K562 (cell line): ENCODE results near the gene CDYL. TPM values are rescaled to one million over a fixed set of nuclear protein-coding genes. Genes with fewer than 3 reads are reported as not detected.

Source experiments
- ATAC-seq: fragments of 200-7000 bp; cut with Tn5 transposase; 3 replicates; pipeline ENCODE4 v1.9.1; 2020; ENCODE audit warnings: moderate library complexity
- BruUV-seq: library from RNA; stranded (reverse); fragments of 400-500 nt; replicated peaks from 2 replicates; lab custom pipeline; 2021; lab: Mats Ljungman, UMichigan
- CTCF ChIA-PET: fragments of 300-600 bp; formaldehyde crosslinking; extraction: SDS; loops from one replicate; lab custom pipeline; 2021; ENCODE audit warnings: low intra/inter-chr PET ratio; lab: Yijun Ruan, JAX
- POLR2A ChIA-PET: fragments of 300-600, 350-650 bp; sonication (Branson Sonifier 250); formaldehyde crosslinking; extraction: SDS; loops from one replicate; lab custom pipeline; 2021; ENCODE audit warnings: antibody characterized with exemption, inconsistent platforms; lab: Yijun Ruan, JAX
- DNase-seq, 4 experiments: peaks; one replicate each; pipeline versions ENCODE4 v3.0.0 to v3.0.0-alpha.2; 2011 to 2018; ENCODE audit warnings: low spot score in 3 of 4, mixed read lengths in 3 of 4; ENCODE audit errors: extremely low read depth in 1 of 4
- FAIRE-seq: peaks from 2 replicates; lab custom pipeline; 2011; peaks lifted over from hg19 to GRCh38; lab: Jason Lieb, UNC
- H2AFZ ChIP-seq: 2 replicates; pipeline ENCODE4 v1.6.0; 2011; ENCODE audit warnings: low read depth, low read length, control low read depth, inconsistent platforms
- H3K27ac ChIP-seq: fragments of 200-600 bp; 3 replicates; pipeline ENCODE4 v1.8.0; 2011; ENCODE audit warnings: low read depth, mild to moderate bottlenecking, control low read depth, inconsistent platforms, low read length, moderate library complexity, mixed read lengths; ENCODE audit errors: extremely low read depth
- H3K27me3 ChIP-seq, 2 experiments: fragments of 300-600 bp in 1 of 2; 2 replicates in 1 of 2; 3 replicates in 1 of 2; pipeline versions ENCODE4 v1.6.0 to v1.8.0; 2011; ENCODE audit warnings: inconsistent platforms in 2 of 2, low read length in 2 of 2, mild to moderate bottlenecking in 1 of 2, mixed read lengths in 1 of 2, moderate library complexity in 1 of 2; ENCODE audit not compliant: control insufficient read depth in 2 of 2, insufficient read depth in 2 of 2
- H3K36me3 ChIP-seq: fragments of 300-600 bp; 3 replicates; pipeline ENCODE4 v1.8.0; 2011; ENCODE audit warnings: mild to moderate bottlenecking, low read length, inconsistent platforms; ENCODE audit not compliant: control insufficient read depth, insufficient read depth
- H3K4me1 ChIP-seq, 2 experiments: fragments of 200-600 bp in 1 of 2; replicated peaks in 1 of 2; 2 replicates in 1 of 2; 3 replicates in 1 of 2; pipeline versions ENCODE4 v1.5.1 to v1.8.0; 2011; ENCODE audit warnings: inconsistent platforms in 2 of 2, low read length in 2 of 2, mild to moderate bottlenecking in 1 of 2, mixed read lengths in 1 of 2, moderate library complexity in 1 of 2; ENCODE audit not compliant: control insufficient read depth in 2 of 2, insufficient read depth in 2 of 2
- H3K4me2 ChIP-seq: 2 replicates; pipeline ENCODE4 v1.6.1; 2011; ENCODE audit warnings: low read length, control low read depth, inconsistent platforms, mixed read lengths; ENCODE audit not compliant: insufficient read depth
- H3K4me3 ChIP-seq: fragments of 200-600 bp; sonication (generic), shearing (Covaris generic); 2 replicates; pipeline ENCODE4 v1.5.1; 2016; ENCODE audit warnings: control low read depth, inconsistent platforms
- H3K79me2 ChIP-seq: fragments of 200-600 bp; 3 replicates; pipeline ENCODE4 v1.8.0; 2011; ENCODE audit warnings: low read length, inconsistent platforms; ENCODE audit not compliant: control insufficient read depth, insufficient read depth
- H3K9ac ChIP-seq, 2 experiments: 2 replicates each; pipeline versions ENCODE4 v1.6.0 to v1.6.1; 2011; ENCODE audit warnings: low read depth in 2 of 2, low read length in 2 of 2, control low read depth in 1 of 2, inconsistent platforms in 1 of 2, mild to moderate bottlenecking in 1 of 2, mixed read lengths in 1 of 2; ENCODE audit not compliant: insufficient read depth in 1 of 2
- H3K9me1 ChIP-seq: one replicate; pipeline ENCODE4 v1.6.0; 2011; ENCODE audit warnings: inconsistent platforms, mild to moderate bottlenecking, low read length, moderate library complexity; ENCODE audit not compliant: control insufficient read depth, insufficient read depth
- H3K9me3 ChIP-seq: replicated peaks from 2 replicates; pipeline ENCODE4 v1.5.1; 2011; ENCODE audit warnings: low read depth, low read length, inconsistent platforms; ENCODE audit not compliant: control insufficient read depth, insufficient read depth
- H4K20me1 ChIP-seq: replicated peaks from 2 replicates; pipeline ENCODE4 v1.6.1; 2011; ENCODE audit warnings: low read length, inconsistent platforms, mixed read lengths; ENCODE audit not compliant: control insufficient read depth, insufficient read depth
- ADNP ChIP-seq: fragments of 200-800 bp; sonication (Bioruptor generic); IDR thresholded peaks from 2 replicates; pipeline ENCODE4 v1.6.1; 2016; ENCODE audit warnings: missing genetic modification characterization, missing compliant biosample characterization
- ATF1 ChIP-seq, 2 experiments: fragments of 450-650 bp in 1 of 2; IDR thresholded peaks; 2 replicates each; pipeline ENCODE4 v1.6.1; 2016; ENCODE audit warnings: missing compliant biosample characterization in 1 of 2, missing genetic modification characterization in 1 of 2
- BRD4 ChIP-seq: fragments of 200-600 bp; sonication (generic); IDR thresholded peaks from 2 replicates; pipeline ENCODE4 v1.6.1; 2017; ENCODE audit warnings: inconsistent platforms
- DLX4 ChIP-seq: fragments of 250-450 bp; sonication (Bioruptor Pico); IDR thresholded peaks from 2 replicates; pipeline ENCODE4 v1.6.1; 2021; ENCODE audit warnings: mild to moderate bottlenecking
- DPF2 ChIP-seq: fragments of 450-650 bp; IDR thresholded peaks from 2 replicates; pipeline ENCODE4 v1.6.1; 2016
- KDM1A ChIP-seq, 2 experiments: fragments of 450-650 bp; IDR thresholded peaks; 2 replicates each; pipeline ENCODE4 v1.6.1; 2016; ENCODE audit warnings: mild to moderate bottlenecking in 2 of 2
- NCOR1 ChIP-seq: fragments of 450-650 bp; IDR thresholded peaks from 2 replicates; pipeline ENCODE4 v1.6.1; 2016; ENCODE audit warnings: mild to moderate bottlenecking, moderate library complexity
- POLR2AphosphoS5 ChIP-seq: IDR thresholded peaks from 2 replicates; pipeline ENCODE4 v1.6.1; 2011; ENCODE audit warnings: mild to moderate bottlenecking, low read depth, low read length, moderate library complexity; ENCODE audit not compliant: control insufficient read depth, insufficient read depth
- POLR2H ChIP-seq: IDR thresholded peaks from 2 replicates; pipeline ENCODE4 v1.6.1; 2016; ENCODE audit warnings: missing genetic modification characterization, low read depth, mild to moderate bottlenecking, control low read depth, missing compliant biosample characterization, moderate library complexity
- SMAD1 ChIP-seq: fragments of 150-350 bp; IDR thresholded peaks from 2 replicates; pipeline ENCODE4 v1.6.1; 2014; ENCODE audit warnings: low read length, low read depth; ENCODE audit not compliant: partially characterized antibody
- SNIP1 ChIP-seq: fragments of 450-650 bp; IDR thresholded peaks from 2 replicates; pipeline ENCODE4 v1.7.1; 2017; ENCODE audit warnings: low read depth, mild to moderate bottlenecking
- TRIM24 ChIP-seq, 2 experiments: fragments of 450-650 bp; IDR thresholded peaks; 2 replicates each; pipeline ENCODE4 v1.6.1; 2016
- ZNF766 ChIP-seq: fragments of 200-800 bp; sonication (Bioruptor generic); conservative IDR thresholded peaks from 2 replicates; pipeline ENCODE4 v1.6.1; 2016; ENCODE audit warnings: missing genetic modification characterization, missing compliant biosample characterization
- WGBS: fragments of 100-300 bp; shearing (Covaris generic); methylation state at CpG from one replicate; pipeline ENCODE4 v1.1.6; 2016; ENCODE audit warnings: low coverage, mixed read lengths; ENCODE audit not compliant: insufficient coverage; ENCODE audit errors: missing lambda C conversion rate; 5-methylcytosine and 5-hydroxymethylcytosine counted together
- in situ Hi-C: fragments of 300-500 bp; cut with MboI; formaldehyde crosslinking; loops from 4 replicates; pipeline ENCODE4 v1.15.0; 2018; ENCODE audit warnings: inconsistent platforms, mixed read lengths
- intact Hi-C: fragments of 100-400 bp; cut with micrococcal nuclease; formaldehyde crosslinking; loops from 2 replicates; pipeline ENCODE4 v1.14.2; 2022
- polyA plus RNA-seq, 8 experiments: library from polyadenylated mRNA; depleted of rRNA in 4 of 8; stranded (reverse) in 5 of 8; unstranded in 3 of 8; fragments of >200 nt; fragmentation: Nextera tagmentation in 2 of 8; fragmentation: Illumina TruSeq in 1 of 8; extraction: Ambion mirVana in 2 of 8; extraction: Trizol in 1 of 8; gene quantifications; 2 replicates each; pipeline versions ENCODE4 v1.2.1 to v1.2.3, GENCODE V29; 2011 to 2014; ENCODE audit warnings: inconsistent platforms in 1 of 8, missing spikeins in 1 of 8
- total RNA-seq, 7 experiments: library from RNA; depleted of rRNA in 6 of 7; stranded (reverse); fragments of >200 nt in 6 of 7; fragmentation: Illumina TruSeq in 2 of 7; extraction: Trizol in 2 of 7; gene quantifications; 2 replicates each; pipeline versions ENCODE4 v1.2.1 to v1.2.3, GENCODE V29; 2011 to 2021; ENCODE audit warnings: low replicate concordance in 1 of 7
- TF ChIP-seq, protein P1 (sequence below): fragments of 450-650 bp; formaldehyde crosslinking; IDR thresholded peaks from 2 replicates; pipeline ENCODE4 v1.4.0; 2020; ENCODE audit warnings: mild to moderate bottlenecking, moderate library complexity
- TF ChIP-seq, protein P2 (sequence below): fragments of 450-650 bp; IDR thresholded peaks from 2 replicates; pipeline ENCODE4 v1.6.1; 2017; ENCODE audit warnings: antibody characterized with exemption, mild to moderate bottlenecking

The CDYL gene
- total and polyA plus RNA-seq, 9 of the 15 experiments (the other 6 are each of a cell fraction or from before 2014, with no cell fraction given) = 8.1 to 45.8 (median 40.8) TPM

GRCh38 chr6:4936681-4937041 lies 160.5 kb downstream of the CDYL start:
- in situ Hi-C loops = loop anchor here (10.0 kb wide), 1 partner anchor 622 kb away; no protein-coding TSS in a partner anchor
- ATAC-seq = peak; percentile 77
- Histone ChIP-seq H3K27ac (no peak overlapping the region), H2AFZ (no peak overlapping the region), H3K9ac (no peak overlapping the region), H3K4me1 (peaks cover 10 to 12% of the 10 kb centered on the region in 2 experiments), H3K9me1 (no peaks in the 10 kb centered on the region), H3K36me3 (peaks cover 9% of the 10 kb centered on the region), H3K4me3 (no peak overlapping the region), H3K27me3 (no peaks in the 10 kb centered on the region), H3K9me3 (no peaks in the 10 kb centered on the region), H3K4me2 (no peak overlapping the region), H4K20me1 (peaks cover 47% of the 10 kb centered on the region), H3K79me2 (peaks cover 20% of the 10 kb centered on the region)
- POLR2A ChIA-PET = no interaction called here
- peak; percentile 67 to 75 (median 70) for DNase-seq
- BruUV-seq = no TSS peak
- intact Hi-C loops = loop anchor here (1.0 to 10.0 kb wide), 4 partner anchors 79 to 314 kb away; no protein-coding TSS in a partner anchor
- FAIRE-seq = peak; percentile 63
- CTCF ChIA-PET = interaction anchor here (0.8 kb wide), 1 partner anchor 882 kb away, joined by 3 read pairs; no protein-coding TSS in a partner anchor
- WGBS = 1% methylated on average over 4 of the region's 4 CpGs
- TF ChIP-seq ATF1 (CRISPR knock-in tag; IDR thresholded peaks at IDR 0.05) (no peak), ATF1 (tag; IDR thresholded peaks at IDR 0.05) (no peak; the same call in 1 of the 2 replicates), BRD4 (no peak), DPF2 (peak; percentile 74), TRIM24 (IDR thresholded peaks at IDR 0.05) (peak in 1 of 2 experiments; percentile 14; a peak in 1 of 4 replicates), ZNF766 (peak; percentile 71; the same call in 1 of the 2 replicates), SNIP1 (no peak), KDM1A (IDR thresholded peaks at IDR 0.05) (peak in 1 of 2 experiments; percentile 51; a peak in 1 of 4 replicates), SMAD1 (peak; percentile 64), POLR2AphosphoS5 (no peak), POLR2H (tag) (no peak), NCOR1 (peak; percentile 61; the same call in 1 of the 2 replicates), ADNP (tag) (peak; percentile 39; the same call in 1 of the 2 replicates), DLX4 (no peak)
- TF ChIP-seq, protein P1, sequence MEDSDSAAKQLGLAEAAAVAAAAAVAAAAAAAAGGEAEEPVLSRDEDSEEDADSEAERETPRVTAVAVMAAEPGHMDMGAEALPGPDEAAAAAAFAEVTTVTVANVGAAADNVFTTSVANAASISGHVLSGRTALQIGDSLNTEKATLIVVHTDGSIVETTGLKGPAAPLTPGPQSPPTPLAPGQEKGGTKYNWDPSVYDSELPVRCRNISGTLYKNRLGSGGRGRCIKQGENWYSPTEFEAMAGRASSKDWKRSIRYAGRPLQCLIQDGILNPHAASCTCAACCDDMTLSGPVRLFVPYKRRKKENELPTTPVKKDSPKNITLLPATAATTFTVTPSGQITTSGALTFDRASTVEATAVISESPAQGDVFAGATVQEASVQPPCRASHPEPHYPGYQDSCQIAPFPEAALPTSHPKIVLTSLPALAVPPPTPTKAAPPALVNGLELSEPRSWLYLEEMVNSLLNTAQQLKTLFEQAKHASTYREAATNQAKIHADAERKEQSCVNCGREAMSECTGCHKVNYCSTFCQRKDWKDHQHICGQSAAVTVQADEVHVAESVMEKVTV (CRISPR knock-in tag) = peak; percentile 86
- TF ChIP-seq, protein P2, sequence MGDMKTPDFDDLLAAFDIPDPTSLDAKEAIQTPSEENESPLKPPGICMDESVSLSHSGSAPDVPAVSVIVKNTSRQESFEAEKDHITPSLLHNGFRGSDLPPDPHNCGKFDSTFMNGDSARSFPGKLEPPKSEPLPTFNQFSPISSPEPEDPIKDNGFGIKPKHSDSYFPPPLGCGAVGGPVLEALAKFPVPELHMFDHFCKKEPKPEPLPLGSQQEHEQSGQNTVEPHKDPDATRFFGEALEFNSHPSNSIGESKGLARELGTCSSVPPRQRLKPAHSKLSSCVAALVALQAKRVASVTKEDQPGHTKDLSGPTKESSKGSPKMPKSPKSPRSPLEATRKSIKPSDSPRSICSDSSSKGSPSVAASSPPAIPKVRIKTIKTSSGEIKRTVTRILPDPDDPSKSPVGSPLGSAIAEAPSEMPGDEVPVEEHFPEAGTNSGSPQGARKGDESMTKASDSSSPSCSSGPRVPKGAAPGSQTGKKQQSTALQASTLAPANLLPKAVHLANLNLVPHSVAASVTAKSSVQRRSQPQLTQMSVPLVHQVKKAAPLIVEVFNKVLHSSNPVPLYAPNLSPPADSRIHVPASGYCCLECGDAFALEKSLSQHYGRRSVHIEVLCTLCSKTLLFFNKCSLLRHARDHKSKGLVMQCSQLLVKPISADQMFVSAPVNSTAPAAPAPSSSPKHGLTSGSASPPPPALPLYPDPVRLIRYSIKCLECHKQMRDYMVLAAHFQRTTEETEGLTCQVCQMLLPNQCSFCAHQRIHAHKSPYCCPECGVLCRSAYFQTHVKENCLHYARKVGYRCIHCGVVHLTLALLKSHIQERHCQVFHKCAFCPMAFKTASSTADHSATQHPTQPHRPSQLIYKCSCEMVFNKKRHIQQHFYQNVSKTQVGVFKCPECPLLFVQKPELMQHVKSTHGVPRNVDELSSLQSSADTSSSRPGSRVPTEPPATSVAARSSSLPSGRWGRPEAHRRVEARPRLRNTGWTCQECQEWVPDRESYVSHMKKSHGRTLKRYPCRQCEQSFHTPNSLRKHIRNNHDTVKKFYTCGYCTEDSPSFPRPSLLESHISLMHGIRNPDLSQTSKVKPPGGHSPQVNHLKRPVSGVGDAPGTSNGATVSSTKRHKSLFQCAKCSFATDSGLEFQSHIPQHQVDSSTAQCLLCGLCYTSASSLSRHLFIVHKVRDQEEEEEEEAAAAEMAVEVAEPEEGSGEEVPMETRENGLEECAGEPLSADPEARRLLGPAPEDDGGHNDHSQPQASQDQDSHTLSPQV = peak; percentile 54; the same call in 1 of the 2 replicates
